ENCODE data around the gene SLC4A11.

- no peak for TF ChIP-seq CTCF (conservative IDR thresholded peaks at IDR 0.05 in 1 of 2, IDR thresholded peaks at IDR 0.05 in 1 of 2; ENCODE audit: extremely low read depth in 1 of 2, insufficient read depth in 1 of 2, low read depth in 1 of 2, low read length in 2 of 2)
- TF ChIP-seq EZH2 (IDR thresholded peaks at IDR 0.05; ENCODE audit: borderline replicate concordance, low read length), result no peak
These were observed 43.6 kb upstream of the SLC4A11 start for GRCh38 chr20:3282271-3283221.
